Activated T-helper 1 cell treated with anti-CD3 and anti-CD28 coated beads, Interleukin-2, amount 50 U/mL, for 16 hours (primary cell): ENCODE data around the gene ATG5.

Experiments
- DNase-seq, 2 donors: peaks; one replicate each; pipeline ENCODE4 v3.0.0-alpha.2; 2020; ENCODE audit warnings: low read depth in 1 of 2, low spot score in 1 of 2

The ATG5 gene

GRCh38 chr6:106325336-106326178 is at the start of gene ATG5:
ATG5 (minus strand) TSS chr6:106325760; CDS start chr6:106316208, 9,552 bp downstream.
- peak; percentile 100 for DNase-seq

- no peak for DNase-seq
These were observed 48.1 kb upstream of the ATG5 start for GRCh38 chr6:106373502-106374239.

- DNase-seq, result no peak
These were observed 47.4 kb upstream of the ATG5 start for GRCh38 chr6:106372838-106373501.

- DNase-seq, result no peak
These were observed 45.1 kb upstream of the ATG5 start for GRCh38 chr6:106370639-106371038.

- DNase-seq, result no peak
These were observed 44.2 kb upstream of the ATG5 start for GRCh38 chr6:106369739-106370138.

- DNase-seq, result no peak
These were observed 38.0 kb upstream of the ATG5 start for GRCh38 chr6:106363401-106364138.

- peak in 1 of 2 donors; percentile 7 for DNase-seq
These were observed 35.5 kb upstream of the ATG5 start for GRCh38 chr6:106360989-106361430.

GRCh38 chr6:106360410-106360988 is 34.9 kb upstream of the ATG5 start, which contains the start of gene CRYBG1:
CRYBG1 (plus strand) TSS chr6:106360717; CDS start chr6:106360909, 192 bp downstream.
- peak; percentile 45 to 58 for DNase-seq

- DNase-seq, result no peak
These were observed 34.4 kb upstream of the ATG5 start for GRCh38 chr6:106359959-106360409.

GRCh38 chr6:106356378-106356777 is 30.8 kb upstream of the ATG5 start:
- no peak for DNase-seq

GRCh38 chr6:106347219-106347618 is 21.7 kb upstream of the ATG5 start:
- no peak for DNase-seq

- DNase-seq, result peak in 1 of 2 donors; percentile 14
These were observed 13.9 kb upstream of the ATG5 start for GRCh38 chr6:106339334-106340029.

GRCh38 chr6:106334646-106335448 is 9.3 kb upstream of the ATG5 start:
- DNase-seq, result peak; percentile 7 to 13

- DNase-seq, result no peak
These were observed 729 bp downstream of the ATG5 start for GRCh38 chr6:106324726-106325335.

- no peak for DNase-seq
These were observed 3.6 kb downstream of the ATG5 start for GRCh38 chr6:106321940-106322339.

- DNase-seq, result no peak
These were observed 6.7 kb downstream of the ATG5 start for GRCh38 chr6:106318851-106319250.

- no peak for DNase-seq
These were observed 7.5 kb downstream of the ATG5 start for GRCh38 chr6:106318061-106318460.

- no peak for DNase-seq
These were observed 9.2 kb downstream of the ATG5 start for GRCh38 chr6:106316375-106316766.
